Putamen (tissue), 1 donor: ENCODE data around the gene DLK2.
"Not testable (repeated sequence)": the region's sequence is repeated elsewhere in the genome, so short reads cannot be mapped to it uniquely, and the experiment has no call there.

Experiments
- DNase-seq: peaks from one replicate; pipeline ENCODE4 v3.0.0-alpha.2; 2016; ENCODE audit warnings: low spot score

The DLK2 gene, protein sequence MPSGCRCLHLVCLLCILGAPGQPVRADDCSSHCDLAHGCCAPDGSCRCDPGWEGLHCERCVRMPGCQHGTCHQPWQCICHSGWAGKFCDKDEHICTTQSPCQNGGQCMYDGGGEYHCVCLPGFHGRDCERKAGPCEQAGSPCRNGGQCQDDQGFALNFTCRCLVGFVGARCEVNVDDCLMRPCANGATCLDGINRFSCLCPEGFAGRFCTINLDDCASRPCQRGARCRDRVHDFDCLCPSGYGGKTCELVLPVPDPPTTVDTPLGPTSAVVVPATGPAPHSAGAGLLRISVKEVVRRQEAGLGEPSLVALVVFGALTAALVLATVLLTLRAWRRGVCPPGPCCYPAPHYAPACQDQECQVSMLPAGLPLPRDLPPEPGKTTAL

GRCh38 chr6:43455531-43456428 is at the start of gene DLK2:
Gene DLK2, minus strand, starts transcription at chr6:43455548. Its CDS starts 723 bp downstream, at chr6:43454825.
- DNase-seq: peak; percentile 62

DNA sequence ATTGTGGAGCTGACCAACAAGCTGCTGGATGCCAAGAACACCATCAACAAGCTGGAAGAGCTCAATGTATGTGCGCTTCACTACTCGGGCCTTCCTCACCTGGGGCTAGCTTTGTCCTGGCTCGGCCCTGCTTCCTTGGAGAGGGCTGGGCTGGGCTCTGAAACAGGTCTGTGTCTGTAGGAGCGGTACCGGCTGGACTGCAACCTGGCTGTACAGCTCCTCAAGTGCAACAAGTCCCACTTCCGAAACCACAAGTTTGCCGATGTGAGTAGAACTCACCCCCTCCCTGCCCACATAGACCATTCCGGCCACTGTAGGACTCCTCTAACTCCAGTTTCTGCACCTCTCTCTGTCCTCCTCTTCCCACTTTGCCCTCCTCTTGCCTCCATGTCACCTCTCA is 48.1 kb upstream of the DLK2 start:
- no peak for DNase-seq

DNA sequence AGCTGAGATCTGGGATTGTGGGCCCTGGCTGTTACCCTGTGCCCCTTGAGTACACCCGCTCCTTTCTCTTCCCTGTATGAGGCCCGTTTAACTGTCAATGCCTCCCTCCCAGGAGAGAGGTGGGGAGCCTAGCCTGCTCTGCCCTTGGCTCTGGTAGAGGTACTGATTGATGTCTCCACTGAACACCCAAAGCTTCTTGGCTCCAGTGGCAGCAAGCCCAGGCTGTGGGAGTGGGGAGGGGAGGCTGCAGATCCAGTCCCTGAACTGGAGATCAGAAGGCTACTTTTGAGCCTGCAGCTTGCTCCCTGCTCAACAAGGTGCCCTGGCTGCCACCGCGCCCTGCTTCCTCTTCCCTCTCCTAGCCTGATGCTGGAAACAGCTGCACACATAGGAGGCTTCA is 47.3 kb upstream of the DLK2 start:
- DNase-seq: no peak

DNA sequence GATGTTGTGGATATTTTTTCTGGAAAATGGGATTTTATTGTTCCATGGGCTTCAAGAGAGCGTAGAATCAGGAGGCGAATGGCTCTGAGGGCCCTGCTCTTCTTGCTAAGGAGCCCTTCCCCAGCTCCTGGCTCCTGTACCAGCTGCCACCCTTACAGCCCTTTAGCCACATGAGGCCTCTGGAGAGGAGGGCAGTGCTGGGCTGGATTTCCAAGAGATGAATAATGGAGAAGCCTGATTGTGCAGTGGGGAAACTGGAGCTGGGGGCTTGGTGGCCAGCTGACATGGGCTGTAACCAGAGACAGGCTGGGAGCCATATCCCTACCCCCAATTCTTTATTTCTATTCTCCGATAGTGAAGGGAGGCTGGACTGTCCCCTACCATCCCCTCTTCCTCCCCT is 45.6 kb upstream of the DLK2 start:
- no peak for DNase-seq

DNA sequence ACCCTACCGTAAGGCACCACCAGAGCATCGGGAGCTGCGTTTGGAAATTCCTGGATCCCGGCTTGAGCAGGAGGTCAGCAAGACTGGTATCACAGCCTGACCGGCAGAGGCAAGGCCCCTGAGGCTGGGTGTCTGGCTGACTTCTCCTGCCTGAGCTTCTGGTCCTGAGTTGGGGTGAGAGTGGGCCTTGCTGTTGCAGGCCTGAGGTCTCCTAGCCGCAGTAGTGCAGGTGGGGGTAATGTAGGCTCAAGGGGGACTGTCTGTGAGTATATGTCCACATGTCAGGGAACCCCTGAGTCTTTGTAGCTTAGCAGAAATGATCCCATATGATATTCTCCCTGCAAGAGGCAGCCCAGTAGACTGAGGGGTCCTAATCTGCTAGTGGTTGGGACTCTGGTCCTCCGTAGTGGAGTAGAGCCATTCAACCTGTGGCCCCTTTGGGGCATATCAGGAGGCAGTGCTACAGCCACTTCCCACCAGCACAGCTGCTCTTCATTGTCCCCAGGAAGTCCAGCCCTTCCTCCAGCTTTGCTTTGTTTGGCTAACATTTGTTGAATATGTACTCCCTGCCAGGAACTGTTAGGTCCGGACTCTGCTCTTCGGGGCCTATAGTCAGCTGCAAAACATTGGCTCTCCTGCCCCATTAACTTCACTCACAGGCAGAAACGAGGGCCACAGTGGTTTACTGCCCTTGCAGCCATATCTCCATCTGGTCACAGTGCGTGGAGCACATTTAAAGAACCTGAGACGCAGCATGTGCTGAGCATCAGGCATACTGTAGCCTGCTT is 43.9 kb upstream of the DLK2 start:
- DNase-seq: no peak

DNA sequence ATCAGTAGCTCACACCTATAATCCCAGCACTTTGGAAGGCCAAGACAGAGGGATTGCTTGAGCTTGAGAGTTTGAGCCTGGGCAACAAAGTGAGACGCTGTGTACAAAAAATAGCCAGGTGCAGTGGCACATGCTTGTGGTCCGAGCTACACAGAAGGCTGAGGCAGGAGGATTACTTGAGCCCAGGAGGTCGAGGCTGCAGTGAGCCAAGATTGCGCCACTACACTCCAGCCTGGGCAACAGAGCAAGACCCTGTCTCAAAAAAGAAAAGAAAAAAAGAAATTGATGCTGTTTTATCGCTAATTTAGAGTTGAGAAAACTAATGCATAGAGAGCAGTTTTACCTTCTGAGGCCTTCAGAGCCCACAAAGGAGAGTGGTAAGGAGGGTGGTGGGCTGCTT is 42.9 kb upstream of the DLK2 start:
- DNase-seq: not testable (repeated sequence)

DNA sequence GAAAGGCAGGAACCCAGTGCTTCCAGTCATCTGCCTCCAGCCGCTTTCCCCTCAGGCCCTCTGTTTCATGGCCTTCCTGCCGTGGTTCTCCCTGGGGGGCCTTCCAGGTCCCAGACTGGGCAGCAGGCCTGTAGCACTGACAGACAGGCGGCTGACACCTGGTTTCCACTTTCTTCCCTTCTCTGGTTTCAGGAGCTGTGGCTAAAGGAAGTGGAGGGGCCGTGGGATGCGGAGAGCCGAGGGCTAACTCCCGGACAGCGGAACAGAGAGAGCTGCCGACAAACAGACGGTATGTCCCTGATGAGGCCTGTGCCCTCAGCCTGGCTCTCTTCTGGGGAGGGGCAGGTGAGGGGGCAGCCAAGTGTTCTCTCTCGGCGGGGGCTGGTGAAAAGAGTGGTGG is 42.3 kb upstream of the DLK2 start:
- no peak for DNase-seq

- no peak for DNase-seq
Measured at GRCh38 chr6:43497129-43497396, 41.7 kb upstream of the DLK2 start.

- no peak for DNase-seq
Measured at GRCh38 chr6:43496370-43497128, 41.2 kb upstream of the DLK2 start.

- DNase-seq: no peak
Measured at GRCh38 chr6:43495409-43495941, 40.1 kb upstream of the DLK2 start.

DNA sequence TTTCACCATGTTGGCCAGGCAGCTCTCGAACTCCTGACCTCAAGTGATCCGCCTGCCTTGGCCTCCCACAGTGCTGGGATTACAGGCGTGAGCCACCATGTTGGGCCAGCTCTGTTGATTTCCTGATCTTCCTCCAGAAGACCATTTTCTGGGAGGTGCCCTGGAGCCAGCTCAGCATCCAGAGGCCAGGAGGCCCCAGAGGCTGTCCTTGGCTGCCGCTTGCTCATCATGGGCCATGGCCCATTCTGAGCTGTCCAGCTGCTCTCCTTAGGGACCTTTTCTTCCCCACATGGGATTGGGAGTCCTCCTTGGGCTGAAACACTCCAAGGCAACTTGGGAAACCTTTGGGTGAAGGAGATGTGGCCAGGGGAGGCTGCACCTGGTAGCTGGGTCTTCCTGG is 39.4 kb upstream of the DLK2 start:
- no peak for DNase-seq

DNA sequence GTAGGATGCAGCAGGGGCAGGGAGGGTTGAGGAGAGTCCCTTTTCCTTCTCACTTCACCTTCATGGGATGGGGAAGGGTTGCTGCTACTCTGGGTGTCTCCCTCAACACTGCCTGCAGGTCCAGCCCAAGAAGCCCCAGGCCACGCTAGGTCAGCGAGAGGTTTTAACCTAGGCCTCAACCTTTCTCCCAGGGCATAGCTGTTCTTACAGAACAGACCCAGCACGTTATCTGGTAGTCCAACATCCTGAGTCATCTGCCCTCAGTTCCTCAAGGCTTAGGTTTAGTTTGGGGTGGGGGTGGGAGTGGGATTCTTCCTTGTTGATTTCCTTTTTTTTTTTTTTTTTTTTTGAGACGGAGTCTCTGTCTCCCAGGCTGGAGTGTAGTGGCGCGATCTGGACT is 39.0 kb upstream of the DLK2 start:
- DNase-seq: no peak

- DNase-seq: no peak
Measured at GRCh38 chr6:43493833-43494232, 38.5 kb upstream of the DLK2 start.

- no peak for DNase-seq
Measured at GRCh38 chr6:43493230-43493629, 37.9 kb upstream of the DLK2 start.

DNA sequence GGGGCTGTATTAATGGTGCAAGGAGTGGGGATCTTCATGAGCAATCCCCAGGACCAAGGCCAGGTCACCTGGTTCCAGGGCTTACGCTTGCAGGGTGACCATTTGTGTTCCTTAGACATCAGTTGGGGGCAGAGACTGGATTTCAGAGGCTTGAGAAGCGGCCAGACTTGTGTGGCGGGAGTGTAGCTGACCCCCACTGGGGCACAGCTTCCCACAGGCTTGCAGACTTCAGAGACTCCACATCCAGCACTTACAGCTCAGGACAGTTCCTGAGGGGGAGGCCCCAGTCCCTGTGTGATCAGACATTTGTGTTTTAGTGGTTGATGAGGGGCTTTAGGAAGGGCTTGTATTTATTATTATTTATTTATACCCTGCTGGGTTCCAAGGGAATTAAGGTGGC is 37.3 kb upstream of the DLK2 start:
- DNase-seq: no peak

DNA sequence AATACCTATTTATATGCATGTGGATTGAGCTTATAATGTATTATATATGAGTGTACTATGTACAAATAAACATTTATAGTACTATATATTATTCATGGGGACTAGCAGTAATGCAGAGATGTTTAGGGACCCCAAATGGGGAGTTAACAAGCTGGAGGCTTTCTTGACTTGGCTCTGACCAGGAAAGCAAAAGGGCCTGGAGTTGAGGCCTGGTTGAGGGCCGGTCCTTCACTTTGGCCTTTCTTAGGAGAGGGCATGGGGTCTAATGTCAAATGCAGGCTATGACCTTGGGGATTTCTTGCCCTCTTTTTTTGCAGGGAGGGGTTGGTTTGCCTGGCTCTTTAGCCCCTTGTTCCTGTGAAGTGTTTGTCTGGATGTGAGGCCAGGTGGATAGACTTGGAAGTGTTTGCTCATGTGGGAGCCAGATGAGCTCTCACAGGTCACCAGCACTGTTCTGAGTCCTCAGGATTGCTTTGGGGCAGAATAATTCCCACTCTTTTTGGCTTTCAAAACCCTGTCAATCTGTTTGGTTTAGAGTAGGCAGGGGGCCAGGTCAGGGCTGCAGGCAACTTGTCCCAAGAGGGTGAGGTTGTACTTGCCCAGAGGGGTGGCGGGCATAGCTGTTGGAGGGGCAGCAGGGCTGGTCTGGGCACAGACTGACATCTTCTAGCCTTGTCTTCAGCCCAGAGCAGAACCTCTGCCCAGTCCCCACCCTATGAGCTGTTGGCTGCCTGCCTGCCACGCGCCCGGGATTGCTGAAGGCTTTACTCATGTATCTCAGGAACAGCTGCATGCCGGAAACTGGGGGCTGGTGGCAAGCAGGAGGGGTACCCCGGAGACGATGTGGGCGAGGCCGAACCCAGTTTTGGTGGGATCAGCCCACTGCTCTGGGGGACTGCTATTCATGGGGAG is 36.7 kb upstream of the DLK2 start:
- DNase-seq: peak; percentile 91

DNA sequence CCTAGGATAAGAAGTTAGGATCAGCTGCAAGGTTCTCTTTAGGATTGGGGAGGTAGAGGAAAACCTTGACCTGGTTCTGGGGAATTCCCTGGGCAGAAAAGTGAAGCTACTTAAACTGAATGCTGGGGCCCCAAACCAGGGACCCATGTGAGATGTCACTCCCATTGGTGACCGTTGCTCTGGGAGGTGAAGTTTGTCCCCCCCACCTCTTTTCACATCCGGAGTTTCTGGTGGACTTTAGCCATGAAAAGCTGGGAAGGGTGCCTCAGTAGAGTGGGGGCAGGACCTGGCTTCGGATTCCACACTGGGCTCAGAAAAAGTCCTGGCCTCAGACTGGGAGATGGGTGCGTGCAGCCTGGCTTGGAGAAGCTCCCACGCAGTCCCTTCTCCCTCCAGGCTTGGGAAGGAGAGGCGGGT is 35.2 kb upstream of the DLK2 start:
- no peak for DNase-seq

DNA sequence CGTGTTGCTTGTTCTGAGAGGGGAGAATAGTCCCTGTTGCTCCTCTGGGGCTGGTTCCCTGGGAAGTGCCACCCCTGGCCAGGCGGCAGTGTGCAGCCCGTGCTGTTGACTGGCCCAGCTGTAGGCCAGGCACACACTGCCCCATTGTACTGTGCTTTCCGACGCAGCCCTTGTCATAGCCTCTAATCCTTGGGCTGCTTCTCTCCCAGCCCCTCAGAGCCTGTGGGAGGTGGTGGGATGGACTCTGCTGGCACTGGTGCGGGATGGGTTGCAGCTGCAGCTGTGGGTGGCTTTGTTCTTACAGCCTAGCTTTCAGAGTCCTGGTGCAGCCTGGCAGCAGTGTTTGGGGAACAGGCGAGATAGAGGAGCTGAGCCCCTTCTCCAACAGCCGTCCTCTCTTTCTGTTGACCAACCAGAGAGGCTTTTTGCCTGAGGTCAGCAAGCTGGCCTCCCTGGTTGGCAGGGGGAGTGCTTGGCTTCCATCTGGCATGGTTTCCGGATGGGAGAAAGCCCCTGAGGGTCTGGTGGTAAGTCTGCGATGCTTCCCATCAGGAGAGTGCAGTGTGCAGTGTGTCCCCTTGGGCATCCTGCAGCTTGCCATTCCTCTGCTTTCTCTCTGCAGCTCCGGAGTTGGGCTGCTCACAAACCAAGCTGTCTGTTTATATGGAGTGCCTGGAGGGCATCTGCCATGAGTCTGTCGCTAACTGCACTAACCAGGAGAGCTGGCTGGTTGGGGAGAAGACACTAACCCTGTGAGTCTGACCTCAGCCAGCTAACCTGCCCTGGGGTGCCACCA is 34.1 kb upstream of the DLK2 start:
- DNase-seq: peak; percentile 98

DNA sequence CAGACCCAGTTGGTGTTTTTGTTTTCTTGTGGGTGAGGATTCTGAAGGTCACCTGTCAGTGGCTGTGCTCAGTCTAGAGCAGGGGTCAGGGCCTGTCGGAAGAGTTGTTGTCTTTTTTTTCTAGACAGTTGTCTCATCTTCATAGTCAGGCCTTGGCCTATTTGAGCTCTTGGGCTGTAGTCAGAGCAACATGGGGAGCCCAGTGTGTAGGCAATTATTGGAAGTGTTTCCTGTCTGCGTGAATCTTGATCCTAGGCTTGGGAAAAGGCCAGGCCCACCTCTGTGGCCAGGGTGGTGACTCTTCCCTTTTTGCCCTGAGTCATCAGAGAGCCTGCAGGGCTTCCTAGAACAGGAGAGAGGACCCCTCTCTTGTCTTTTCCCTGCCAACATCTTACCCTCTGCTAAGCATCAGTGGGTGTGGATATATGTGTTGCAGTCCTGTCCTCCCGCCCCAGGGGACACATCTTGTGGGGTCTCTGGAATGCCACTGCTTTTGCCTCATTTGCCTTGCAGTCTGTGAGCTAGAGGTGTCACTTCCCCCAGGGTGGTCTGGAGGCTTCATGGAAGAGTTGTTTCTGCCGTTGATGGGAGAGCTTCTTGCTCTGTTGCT is 33.4 kb upstream of the DLK2 start:
- DNase-seq: no peak
